Neural cell (in vitro differentiated cells): ENCODE results near the gene FLT1.

ENCODE experiments used
- CTCF ChIP-seq: fragments of 450-650 bp; IDR thresholded peaks from 2 replicates; pipeline ENCODE4 v1.5.1; 2014; ENCODE audit warnings: antibody characterized with exemption, mild to moderate bottlenecking, moderate library complexity; ENCODE audit not compliant: poor library complexity, severe bottlenecking
- POLR2AphosphoS5 ChIP-seq: IDR thresholded peaks from 2 replicates; pipeline ENCODE4 v1.6.1; 2012
- REST ChIP-seq: IDR thresholded peaks from 2 replicates; pipeline ENCODE4 v1.6.1; 2012; ENCODE audit warnings: borderline replicate concordance

- no peak for TF ChIP-seq POLR2AphosphoS5
- no peak for TF ChIP-seq REST
- TF ChIP-seq CTCF = no peak
These were observed 5.4 kb downstream of the FLT1 start for GRCh38 chr13:28489524-28489931.
